ENCODE results near the gene MYCT1. TPM values are rescaled to one million over a fixed set of nuclear protein-coding genes. Genes with fewer than 3 reads are reported as not detected.
"Not testable (repeated sequence)": the region's sequence is repeated elsewhere in the genome, so short reads cannot be mapped to it uniquely, and the experiment has no call there.

MYCT1 gene
- total RNA-seq, 1 donor from 2014 or later = 8.3 TPM

- H3K4me1 ChIP-seq = no peaks in the 10 kb centered on the region
- no peaks in the 10 kb centered on the region for H3K36me3 ChIP-seq
- H3K4me3 ChIP-seq = no peak overlapping the region
- H3K27ac ChIP-seq = no peak overlapping the region
- intact Hi-C loops (cut with DNase I) = no loop called here
- no peak for DNase-seq (ENCODE audit: extremely low spot score in 2 of 2)
- no peaks in the 10 kb centered on the region for H3K27me3 ChIP-seq
- TF ChIP-seq POLR2A (IDR thresholded peaks at IDR 0.05) (no peak), CTCF (IDR thresholded peaks at IDR 0.05) (no peak), POLR2AphosphoS5 (IDR thresholded peaks at IDR 0.05; ENCODE audit: insufficient read depth in 1 of 2, low read depth in 1 of 2) (no peak)
- no peaks in the 10 kb centered on the region for H3K9me3 ChIP-seq
Observed at GRCh38 chr6:152671171-152671570, 26.5 kb upstream of the MYCT1 start.

GRCh38 chr6:152673236-152673635, 24.5 kb upstream of the MYCT1 start:
- Histone ChIP-seq H3K4me3 (no peak overlapping the region), H3K9me3 (no peaks in the 10 kb centered on the region), H3K4me1 (no peaks in the 10 kb centered on the region), H3K36me3 (no peaks in the 10 kb centered on the region), H3K27ac (no peak overlapping the region), H3K27me3 (no peaks in the 10 kb centered on the region)
- intact Hi-C loops (cut with DNase I) = no loop called here
- DNase-seq (ENCODE audit: extremely low spot score in 2 of 2) = no peak
- TF ChIP-seq POLR2A (IDR thresholded peaks at IDR 0.05) (no peak), CTCF (IDR thresholded peaks at IDR 0.05) (no peak), POLR2AphosphoS5 (IDR thresholded peaks at IDR 0.05; ENCODE audit: insufficient read depth in 1 of 2, low read depth in 1 of 2) (no peak)

GRCh38 chr6:152680151-152680550, 17.5 kb upstream of the MYCT1 start:
- no peaks in the 10 kb centered on the region for H3K27me3 ChIP-seq
- H3K4me3 ChIP-seq = no peak overlapping the region
- no peak for TF ChIP-seq POLR2A (IDR thresholded peaks at IDR 0.05)
- TF ChIP-seq CTCF (IDR thresholded peaks at IDR 0.05) = no peak
- no peak for TF ChIP-seq POLR2AphosphoS5 (IDR thresholded peaks at IDR 0.05; ENCODE audit: insufficient read depth in 1 of 2, low read depth in 1 of 2)
- H3K4me1 ChIP-seq = no peaks in the 10 kb centered on the region
- no peak for DNase-seq (ENCODE audit: extremely low spot score in 2 of 2)
- H3K36me3 ChIP-seq = no peaks in the 10 kb centered on the region
- H3K27ac ChIP-seq = no peak overlapping the region
- intact Hi-C loops (cut with DNase I) = no loop called here
- no peaks in the 10 kb centered on the region for H3K9me3 ChIP-seq

- Histone ChIP-seq H3K27me3 (no peaks in the 10 kb centered on the region), H3K9me3 (no peaks in the 10 kb centered on the region), H3K4me1 (no peaks in the 10 kb centered on the region), H3K4me3 (no peak overlapping the region), H3K27ac (no peak overlapping the region), H3K36me3 (no peaks in the 10 kb centered on the region)
- DNase-seq (ENCODE audit: extremely low spot score in 2 of 2) = no peak
- TF ChIP-seq POLR2A (IDR thresholded peaks at IDR 0.05) (no peak), POLR2AphosphoS5 (IDR thresholded peaks at IDR 0.05; ENCODE audit: insufficient read depth in 1 of 2, low read depth in 1 of 2) (no peak), CTCF (IDR thresholded peaks at IDR 0.05) (no peak)
- intact Hi-C loops (cut with DNase I) = no loop called here
Observed at GRCh38 chr6:152680879-152681517, 16.7 kb upstream of the MYCT1 start.

GRCh38 chr6:152682141-152682540, 15.6 kb upstream of the MYCT1 start:
- no peaks in the 10 kb centered on the region for H3K9me3 ChIP-seq
- no peak overlapping the region for H3K27ac ChIP-seq
- no peak for DNase-seq (ENCODE audit: extremely low spot score in 2 of 2)
- TF ChIP-seq POLR2A (IDR thresholded peaks at IDR 0.05) (no peak), POLR2AphosphoS5 (IDR thresholded peaks at IDR 0.05; ENCODE audit: insufficient read depth in 1 of 2, low read depth in 1 of 2) (no peak)
- no peak overlapping the region for H3K4me3 ChIP-seq
- H3K27me3 ChIP-seq = no peaks in the 10 kb centered on the region
- no peaks in the 10 kb centered on the region for H3K36me3 ChIP-seq
- intact Hi-C loops (cut with DNase I) = no loop called here
- no peaks in the 10 kb centered on the region for H3K4me1 ChIP-seq

- DNase-seq (ENCODE audit: extremely low spot score in 2 of 2); H3K36me3 ChIP-seq; intact Hi-C loops (cut with DNase I); H3K4me1 ChIP-seq; H3K27ac ChIP-seq; H3K9me3 ChIP-seq; H3K27me3 ChIP-seq; H3K4me3 ChIP-seq: not testable (repeated sequence)
Observed at GRCh38 chr6:152682935-152683334, 14.8 kb upstream of the MYCT1 start.
